ENCODE data around the gene MDN1.

MDN1 gene

GRCh38 chr6:89680551-89680950, 139.0 kb downstream of the MDN1 start:
- Histone ChIP-seq H2BK120ac (ENCODE audit: low read depth, low read length) (no peak overlapping the region), H3K4me3 (ENCODE audit: insufficient read depth in 1 of 2, low read depth in 1 of 2, low read length in 2 of 2) (no peak overlapping the region), H3K27ac (ENCODE audit: low read length, poor library complexity, severe bottlenecking) (no peak overlapping the region), H4K8ac (ENCODE audit: low read length) (no peak overlapping the region), H3K14ac (ENCODE audit: low read length in 2 of 2) (no peak overlapping the region), H2BK15ac (ENCODE audit: low read depth, poor library complexity, severe bottlenecking) (no peak overlapping the region), H3K36me3 (ENCODE audit: control insufficient read depth in 1 of 2, insufficient read depth in 2 of 2, low read depth in 1 of 2, low read length in 2 of 2) (peaks cover 51 to 84% of the 10 kb centered on the region in 2 experiments), H3K4me1 (ENCODE audit: control insufficient read depth, insufficient read depth, low read depth, low read length) (no peaks in the 10 kb centered on the region), H3K4me2 (ENCODE audit: low read length, poor library complexity, severe bottlenecking) (no peak overlapping the region), H3K18ac (ENCODE audit: low read depth in 1 of 2, low read length in 2 of 2) (no peak overlapping the region), H3K23ac (ENCODE audit: low read length in 2 of 2) (no peak overlapping the region), H3K9me3 (ENCODE audit: control insufficient read depth, low read length) (no peaks in the 10 kb centered on the region), H3K9ac (ENCODE audit: low read length) (no peak overlapping the region), H2AFZ (ENCODE audit: low read depth, low read length) (no peak overlapping the region), H3K79me1 (replicated peaks; ENCODE audit: low read length, poor library complexity, severe bottlenecking) (no peaks in the 10 kb centered on the region), H3K4ac (ENCODE audit: low read depth in 1 of 2, low read length in 2 of 2) (no peak overlapping the region), H2BK5ac (ENCODE audit: low read depth, low read length, poor library complexity, severe bottlenecking) (no peak overlapping the region), H3K27me3 (ENCODE audit: control insufficient read depth in 1 of 2, insufficient read depth in 1 of 2, low read length in 2 of 2) (no peaks in the 10 kb centered on the region), H2AK5ac (ENCODE audit: low read length, severe bottlenecking) (no peak overlapping the region), H2BK12ac (ENCODE audit: low read length in 2 of 2) (no peak overlapping the region), H4K91ac (ENCODE audit: low read length) (no peak overlapping the region)
- WGBS = 97% methylated on average over 7 of the region's 7 CpGs
- no peak for DNase-seq

DNA sequence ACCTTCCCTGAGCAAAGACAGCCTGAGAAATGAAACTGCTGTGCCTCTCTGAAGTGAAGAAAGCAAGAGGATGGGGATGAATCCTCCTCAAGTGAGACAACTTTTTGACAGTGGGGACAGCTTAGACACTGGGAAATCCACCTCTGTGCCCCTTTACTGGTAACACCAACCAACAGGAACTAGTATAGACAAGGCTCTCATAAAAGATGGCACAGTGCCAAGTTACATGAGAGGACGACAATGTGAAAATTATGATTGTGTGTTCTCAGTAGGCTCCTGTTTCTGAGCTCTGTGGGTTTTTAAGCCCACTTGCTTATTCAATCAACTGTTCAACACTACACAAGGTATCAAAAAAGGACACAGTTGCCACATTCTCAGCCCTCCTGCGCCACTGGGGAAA, 139.4 kb downstream of the MDN1 start:
- Histone ChIP-seq H2AFZ (ENCODE audit: low read depth, low read length) (no peak overlapping the region), H4K91ac (ENCODE audit: low read length) (no peak overlapping the region), H3K36me3 (ENCODE audit: control insufficient read depth in 1 of 2, insufficient read depth in 2 of 2, low read depth in 1 of 2, low read length in 2 of 2) (peaks cover 54 to 84% of the 10 kb centered on the region in 2 experiments), H3K9ac (ENCODE audit: low read length) (no peak overlapping the region), H3K27me3 (ENCODE audit: control insufficient read depth in 1 of 2, insufficient read depth in 1 of 2, low read length in 2 of 2) (no peaks in the 10 kb centered on the region), H2BK15ac (ENCODE audit: low read depth, poor library complexity, severe bottlenecking) (no peak overlapping the region), H3K27ac (ENCODE audit: low read length, poor library complexity, severe bottlenecking) (no peak overlapping the region), H3K4me2 (ENCODE audit: low read length, poor library complexity, severe bottlenecking) (no peak overlapping the region), H3K79me1 (replicated peaks; ENCODE audit: low read length, poor library complexity, severe bottlenecking) (no peaks in the 10 kb centered on the region), H3K14ac (ENCODE audit: low read length in 2 of 2) (no peak overlapping the region), H3K18ac (ENCODE audit: low read depth in 1 of 2, low read length in 2 of 2) (no peak overlapping the region), H3K4ac (ENCODE audit: low read depth in 1 of 2, low read length in 2 of 2) (no peak overlapping the region), H3K9me3 (ENCODE audit: control insufficient read depth, low read length) (no peaks in the 10 kb centered on the region), H4K8ac (ENCODE audit: low read length) (no peak overlapping the region), H2BK5ac (ENCODE audit: low read depth, low read length, poor library complexity, severe bottlenecking) (no peak overlapping the region), H2AK5ac (ENCODE audit: low read length, severe bottlenecking) (no peak overlapping the region), H3K23ac (ENCODE audit: low read length in 2 of 2) (no peak overlapping the region), H3K4me3 (ENCODE audit: insufficient read depth in 1 of 2, low read depth in 1 of 2, low read length in 2 of 2) (no peak overlapping the region), H3K4me1 (ENCODE audit: control insufficient read depth, insufficient read depth, low read depth, low read length) (no peaks in the 10 kb centered on the region), H2BK120ac (ENCODE audit: low read depth, low read length) (no peak overlapping the region), H2BK12ac (ENCODE audit: low read length in 2 of 2) (no peak overlapping the region)
- WGBS = 100% methylated on average over 2 of the region's 2 CpGs
- DNase-seq = no peak

GRCh38 chr6:89679215-89680120, 140.1 kb downstream of the MDN1 start:
- H3K4me2 ChIP-seq (ENCODE audit: low read length, poor library complexity, severe bottlenecking) = no peak overlapping the region
- H3K4me3 ChIP-seq (ENCODE audit: insufficient read depth in 1 of 2, low read depth in 1 of 2, low read length in 2 of 2) = no peak overlapping the region
- H3K4ac ChIP-seq (ENCODE audit: low read depth in 1 of 2, low read length in 2 of 2) = no peak overlapping the region
- H3K4me1 ChIP-seq (ENCODE audit: control insufficient read depth, insufficient read depth, low read depth, low read length) = no peaks in the 10 kb centered on the region
- H3K36me3 ChIP-seq (ENCODE audit: control insufficient read depth in 1 of 2, insufficient read depth in 2 of 2, low read depth in 1 of 2, low read length in 2 of 2) = peaks cover 56 to 84% of the 10 kb centered on the region in 2 experiments
- no peak overlapping the region for H4K91ac ChIP-seq (ENCODE audit: low read length)
- no peak overlapping the region for H4K8ac ChIP-seq (ENCODE audit: low read length)
- no peak overlapping the region for H3K14ac ChIP-seq (ENCODE audit: low read length in 2 of 2)
- no peak overlapping the region for H2BK5ac ChIP-seq (ENCODE audit: low read depth, low read length, poor library complexity, severe bottlenecking)
- no peak overlapping the region for H2AK5ac ChIP-seq (ENCODE audit: low read length, severe bottlenecking)
- 100% methylated on average over 3 of the region's 6 CpGs for WGBS
- no peak overlapping the region for H3K27ac ChIP-seq (ENCODE audit: low read length, poor library complexity, severe bottlenecking)
- DNase-seq = no peak
- no peaks in the 10 kb centered on the region for H3K9me3 ChIP-seq (ENCODE audit: control insufficient read depth, low read length)
- no peaks in the 10 kb centered on the region for H3K27me3 ChIP-seq (ENCODE audit: control insufficient read depth in 1 of 2, insufficient read depth in 1 of 2, low read length in 2 of 2)
- no peak overlapping the region for H2BK12ac ChIP-seq (ENCODE audit: low read length in 2 of 2)
- H2BK15ac ChIP-seq (ENCODE audit: low read depth, poor library complexity, severe bottlenecking) = no peak overlapping the region
- no peak overlapping the region for H3K18ac ChIP-seq (ENCODE audit: low read depth in 1 of 2, low read length in 2 of 2)
- H3K9ac ChIP-seq (ENCODE audit: low read length) = no peak overlapping the region
- H3K23ac ChIP-seq (ENCODE audit: low read length in 2 of 2) = no peak overlapping the region
- no peaks in the 10 kb centered on the region for H3K79me1 ChIP-seq (replicated peaks; ENCODE audit: low read length, poor library complexity, severe bottlenecking)
- no peak overlapping the region for H2BK120ac ChIP-seq (ENCODE audit: low read depth, low read length)
- H2AFZ ChIP-seq (ENCODE audit: low read depth, low read length) = no peak overlapping the region

- Histone ChIP-seq H3K36me3 (ENCODE audit: control insufficient read depth in 1 of 2, insufficient read depth in 2 of 2, low read depth in 1 of 2, low read length in 2 of 2) (peaks cover 56 to 84% of the 10 kb centered on the region in 2 experiments), H2BK120ac (ENCODE audit: low read depth, low read length) (no peak overlapping the region), H3K79me1 (replicated peaks; ENCODE audit: low read length, poor library complexity, severe bottlenecking) (no peaks in the 10 kb centered on the region), H3K27me3 (ENCODE audit: control insufficient read depth in 1 of 2, insufficient read depth in 1 of 2, low read length in 2 of 2) (no peaks in the 10 kb centered on the region), H3K9me3 (ENCODE audit: control insufficient read depth, low read length) (no peaks in the 10 kb centered on the region), H2BK5ac (ENCODE audit: low read depth, low read length, poor library complexity, severe bottlenecking) (no peak overlapping the region), H4K8ac (ENCODE audit: low read length) (no peak overlapping the region), H2AK5ac (ENCODE audit: low read length, severe bottlenecking) (no peak overlapping the region), H3K27ac (ENCODE audit: low read length, poor library complexity, severe bottlenecking) (no peak overlapping the region), H3K9ac (ENCODE audit: low read length) (no peak overlapping the region), H2AFZ (ENCODE audit: low read depth, low read length) (no peak overlapping the region), H2BK15ac (ENCODE audit: low read depth, poor library complexity, severe bottlenecking) (no peak overlapping the region), H3K18ac (ENCODE audit: low read depth in 1 of 2, low read length in 2 of 2) (no peak overlapping the region), H2BK12ac (ENCODE audit: low read length in 2 of 2) (no peak overlapping the region), H3K23ac (ENCODE audit: low read length in 2 of 2) (no peak overlapping the region), H3K4me2 (ENCODE audit: low read length, poor library complexity, severe bottlenecking) (no peak overlapping the region), H3K4me3 (ENCODE audit: insufficient read depth in 1 of 2, low read depth in 1 of 2, low read length in 2 of 2) (no peak overlapping the region), H3K14ac (ENCODE audit: low read length in 2 of 2) (no peak overlapping the region), H3K4ac (ENCODE audit: low read depth in 1 of 2, low read length in 2 of 2) (no peak overlapping the region), H3K4me1 (ENCODE audit: control insufficient read depth, insufficient read depth, low read depth, low read length) (no peaks in the 10 kb centered on the region), H4K91ac (ENCODE audit: low read length) (no peak overlapping the region)
- DNase-seq = no peak
- 100% methylated on average over 2 of the region's 3 CpGs for WGBS
Observed at GRCh38 chr6:89678531-89678930, 141.1 kb downstream of the MDN1 start.
